T-helper 1 cell treated with Interleukin-12 subunit alpha and Interleukin-12 subunit beta and Interleukin-4 antibody, amounts not matched to agents 30 ng/mL and 1 ng/mL, for 36 hours (primary cell): ENCODE results near the gene ACSF3. TPM values are rescaled to one million over a fixed set of nuclear protein-coding genes. Genes with fewer than 3 reads are reported as not detected.
"Not testable (repeated sequence)": the region's sequence is repeated elsewhere in the genome, so short reads cannot be mapped to it uniquely, and the experiment has no call there.

Source experiments
- intact Hi-C: fragments of 100-400 bp; cut with micrococcal nuclease; formaldehyde crosslinking; loops from one replicate; pipeline ENCODE4 v1.15.1; 2024
- total RNA-seq: library from RNA; stranded (reverse); gene quantifications from 2 replicates; pipeline ENCODE4 v1.2.3, GENCODE V29; 2022

Gene ACSF3
- total RNA-seq, 1 donor from 2014 or later: 58.6 TPM

DNA sequence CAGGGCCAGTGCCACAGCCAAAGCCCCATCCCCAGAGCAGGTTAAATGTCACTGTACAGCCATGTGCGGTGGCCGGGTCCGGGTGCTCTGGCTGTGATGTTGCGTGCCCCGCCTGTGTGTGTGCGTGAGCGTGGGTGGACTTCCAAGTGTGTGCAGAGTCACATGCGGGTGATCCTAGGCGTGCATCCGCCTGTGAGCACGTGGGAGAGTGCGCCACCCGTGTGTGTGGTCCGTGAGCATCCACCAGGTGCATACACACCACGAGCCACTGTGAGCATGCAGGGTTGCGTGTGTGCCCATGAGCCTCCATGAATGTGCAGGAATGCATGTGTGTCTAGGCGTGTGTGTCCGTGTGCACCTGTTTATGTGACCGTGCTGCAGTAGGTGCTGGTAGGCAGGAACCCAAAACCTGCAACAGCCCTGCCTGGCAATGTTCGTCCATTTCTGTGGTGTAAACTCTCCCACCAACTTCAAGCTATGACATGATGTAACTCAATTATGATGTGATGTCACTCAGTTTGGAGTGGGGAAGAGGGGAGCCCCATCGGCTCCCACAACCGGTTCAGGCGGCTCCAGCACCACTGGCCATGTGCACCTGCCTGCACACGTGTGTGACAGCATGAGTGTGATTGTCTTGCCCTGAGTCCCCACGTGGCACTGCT, 37.6 kb upstream of the ACSF3 start:
- intact Hi-C loops: no loop called here

- intact Hi-C loops: no loop called here
Observed at GRCh38 chr16:89056592-89056991, 37.1 kb upstream of the ACSF3 start.

DNA sequence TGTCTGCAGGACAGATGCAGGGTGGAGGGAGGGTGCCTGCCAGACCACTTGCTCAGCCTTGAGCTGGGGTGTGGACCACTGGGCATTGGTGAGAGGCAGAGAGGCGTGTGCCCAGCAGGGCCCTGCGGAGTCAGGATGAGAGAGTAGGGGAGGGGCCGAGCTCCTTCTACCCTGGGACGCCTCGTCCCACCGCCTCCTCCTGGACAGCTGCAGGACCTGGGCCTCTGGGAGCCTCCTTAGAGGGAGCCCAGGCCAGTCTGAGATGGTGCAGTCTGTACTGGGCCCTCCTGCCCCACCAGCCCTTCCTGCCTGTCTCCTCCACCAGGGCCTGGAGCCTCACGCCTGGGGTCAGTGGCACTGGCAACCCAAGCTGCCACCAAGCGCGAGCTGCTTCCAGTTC, 35.9 kb upstream of the ACSF3 start:
- intact Hi-C loops: no loop called here

GRCh38 chr16:89058812-89059211, 34.8 kb upstream of the ACSF3 start:
- intact Hi-C loops: no loop called here

DNA sequence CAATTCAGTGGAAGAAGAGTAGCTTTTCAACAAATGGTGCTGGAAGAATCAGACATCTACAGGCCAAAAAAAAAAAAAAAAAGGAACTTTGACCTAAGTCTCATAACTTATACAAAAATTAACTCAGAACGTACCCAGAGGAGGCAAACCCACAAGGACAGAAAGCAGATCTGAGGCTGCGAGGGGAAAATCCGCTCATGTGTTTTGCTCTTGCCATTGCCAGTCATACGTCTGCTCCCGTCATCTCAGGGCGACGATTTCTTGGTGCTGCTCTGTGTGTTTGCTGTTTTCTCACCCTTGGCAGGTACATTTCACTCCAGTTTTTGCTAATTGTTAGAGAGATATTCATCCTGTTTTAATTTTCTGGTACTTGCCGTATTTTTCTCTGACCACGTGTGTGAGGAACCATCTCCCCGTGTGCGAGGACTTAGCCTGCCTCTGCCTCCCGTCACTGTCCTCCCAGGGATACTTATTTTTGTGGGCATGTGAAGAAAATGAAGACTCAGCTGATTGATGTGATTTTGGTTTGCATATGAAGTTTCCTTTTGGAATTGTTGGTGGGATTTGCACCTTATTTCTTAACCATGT, 33.4 kb upstream of the ACSF3 start:
- intact Hi-C loops: no loop called here

DNA sequence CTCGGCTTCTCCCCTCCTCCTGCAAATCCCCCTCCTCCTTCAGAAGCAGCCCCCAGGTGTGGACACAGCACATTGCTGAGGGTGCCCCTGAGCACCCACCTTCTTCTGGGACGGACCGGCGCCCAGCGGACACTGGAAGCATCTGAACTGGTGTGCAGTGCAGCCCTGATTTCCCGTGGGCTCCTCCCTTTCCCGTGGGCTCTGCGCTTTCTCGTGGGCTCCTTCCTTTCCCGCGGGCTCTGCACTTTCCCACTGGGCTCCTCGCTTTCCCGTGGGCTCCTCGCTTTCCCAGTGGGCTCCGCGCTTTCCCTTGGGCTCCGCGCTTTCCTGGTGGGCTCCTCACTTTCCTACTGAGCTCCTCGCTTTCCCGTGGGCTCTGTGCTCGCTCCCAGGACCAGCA, 32.6 kb upstream of the ACSF3 start:
- intact Hi-C loops: no loop called here

DNA sequence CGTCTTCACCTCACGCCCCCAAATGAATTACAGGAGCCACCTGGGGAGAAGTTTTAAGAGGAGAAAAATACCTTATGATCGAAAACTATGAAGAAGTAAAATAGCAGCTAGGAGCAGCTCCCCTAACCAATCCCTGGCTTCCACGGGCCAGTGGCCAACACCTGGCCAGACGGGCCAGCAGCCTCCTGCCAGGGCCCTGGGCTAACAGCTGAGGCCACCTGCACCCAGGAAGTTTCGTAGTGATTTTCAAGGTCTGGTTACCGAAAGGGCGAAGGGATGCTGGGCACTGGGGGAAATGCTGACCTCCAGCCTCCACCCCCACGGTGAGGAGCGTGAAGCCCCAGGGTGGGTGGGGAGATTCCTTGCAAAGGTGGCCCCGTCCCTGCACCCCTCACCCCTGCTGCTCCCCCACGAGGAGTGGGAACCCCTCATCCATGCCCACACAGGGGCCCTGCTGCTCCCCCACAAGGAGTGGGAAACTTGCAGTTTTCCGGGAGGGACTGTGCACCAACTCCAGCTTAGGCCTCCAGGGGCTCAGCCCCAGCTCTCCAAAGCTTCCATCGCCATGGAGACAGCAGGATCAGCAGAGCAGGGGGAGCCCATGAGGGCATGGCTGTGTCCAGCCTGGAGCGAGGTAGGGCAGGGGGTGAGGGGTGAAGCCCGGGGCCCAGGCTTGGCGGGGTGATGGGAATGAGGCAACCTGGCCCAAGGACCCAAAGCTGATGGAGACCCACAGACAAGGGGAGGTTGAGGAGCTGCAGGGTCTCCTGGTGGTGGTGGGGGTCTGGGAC, 31.9 kb upstream of the ACSF3 start:
- intact Hi-C loops: no loop called here

DNA sequence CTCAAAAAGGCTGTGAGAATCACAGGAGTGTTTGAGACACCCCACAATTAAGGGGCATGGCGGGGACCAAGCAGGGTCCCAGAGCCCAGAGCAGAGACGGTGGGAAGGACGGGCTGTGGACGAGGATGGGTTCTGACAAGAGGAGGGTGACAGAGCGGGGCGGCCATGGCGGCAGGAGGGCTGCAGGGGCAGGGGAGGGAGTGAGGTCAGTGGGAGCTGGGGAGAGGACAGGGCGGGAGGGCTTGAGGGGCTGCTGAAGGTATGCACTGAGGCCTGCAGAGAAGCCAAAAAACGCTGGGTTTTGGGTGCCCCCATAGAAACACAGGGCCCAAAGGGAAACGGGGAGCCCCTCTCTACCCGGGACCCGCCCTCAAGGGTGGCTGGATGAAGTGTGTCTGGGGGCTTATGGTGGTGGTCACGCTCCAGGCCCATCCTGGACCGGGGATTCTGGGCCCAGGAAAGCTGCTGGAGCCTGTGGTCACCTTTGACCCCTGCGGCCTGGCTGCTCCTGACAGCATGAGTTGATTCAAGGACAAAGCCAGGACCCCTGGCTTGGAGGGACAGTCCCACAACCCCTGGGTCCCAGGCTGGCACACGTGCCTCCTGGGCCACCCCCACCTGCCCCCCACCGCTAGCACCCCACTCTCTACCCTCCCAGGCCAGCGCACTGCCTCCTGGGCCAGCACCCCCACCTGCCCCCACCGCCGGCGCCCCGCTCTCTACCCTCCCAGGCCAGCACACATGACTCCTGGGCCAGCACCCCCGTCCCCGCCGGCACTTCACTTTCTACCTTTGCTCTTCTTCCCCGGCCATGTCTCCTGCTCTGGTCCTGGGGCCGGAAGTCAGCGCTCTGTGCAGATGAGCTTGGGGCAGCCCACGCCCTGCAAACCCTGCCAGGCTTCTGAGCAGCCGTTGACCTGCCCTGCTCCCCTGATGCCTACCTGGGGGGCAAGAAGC, 31.0 kb upstream of the ACSF3 start:
- intact Hi-C loops: no loop called here

DNA sequence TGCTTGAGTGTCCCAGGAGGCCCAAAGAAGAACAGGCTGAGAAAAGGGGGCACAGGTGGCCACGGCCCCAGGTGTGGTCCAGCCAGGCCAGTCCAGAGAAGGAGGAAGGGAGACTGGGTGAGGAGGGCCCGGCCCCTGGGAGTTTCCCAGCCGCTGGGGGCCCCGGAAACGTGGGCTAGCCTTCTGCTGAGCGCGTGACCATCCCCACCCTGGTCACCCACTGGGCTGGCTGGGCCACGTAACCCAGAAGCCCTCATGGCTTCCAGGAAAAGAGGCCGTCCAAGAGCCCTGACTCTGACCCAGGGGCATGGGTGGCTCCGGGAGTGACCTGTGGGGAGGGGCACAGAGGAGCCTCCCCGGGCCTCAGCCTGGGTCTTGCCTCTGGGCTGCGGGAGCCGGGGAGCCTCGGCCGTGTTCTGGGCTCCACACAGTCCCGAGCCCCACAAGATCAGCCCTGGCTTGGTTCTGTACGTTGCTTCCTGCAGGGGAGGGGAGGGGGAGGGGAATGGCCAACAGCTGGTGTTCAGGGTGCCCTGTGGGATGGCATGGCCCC, 29.8 kb upstream of the ACSF3 start:
- intact Hi-C loops: no loop called here

- intact Hi-C loops: no loop called here
Observed at GRCh38 chr16:89064606-89065457, 28.8 kb upstream of the ACSF3 start.

GRCh38 chr16:89065458-89065822, 28.2 kb upstream of the ACSF3 start:
- intact Hi-C loops: no loop called here

GRCh38 chr16:89066721-89067120, 26.9 kb upstream of the ACSF3 start:
- intact Hi-C loops: no loop called here

DNA sequence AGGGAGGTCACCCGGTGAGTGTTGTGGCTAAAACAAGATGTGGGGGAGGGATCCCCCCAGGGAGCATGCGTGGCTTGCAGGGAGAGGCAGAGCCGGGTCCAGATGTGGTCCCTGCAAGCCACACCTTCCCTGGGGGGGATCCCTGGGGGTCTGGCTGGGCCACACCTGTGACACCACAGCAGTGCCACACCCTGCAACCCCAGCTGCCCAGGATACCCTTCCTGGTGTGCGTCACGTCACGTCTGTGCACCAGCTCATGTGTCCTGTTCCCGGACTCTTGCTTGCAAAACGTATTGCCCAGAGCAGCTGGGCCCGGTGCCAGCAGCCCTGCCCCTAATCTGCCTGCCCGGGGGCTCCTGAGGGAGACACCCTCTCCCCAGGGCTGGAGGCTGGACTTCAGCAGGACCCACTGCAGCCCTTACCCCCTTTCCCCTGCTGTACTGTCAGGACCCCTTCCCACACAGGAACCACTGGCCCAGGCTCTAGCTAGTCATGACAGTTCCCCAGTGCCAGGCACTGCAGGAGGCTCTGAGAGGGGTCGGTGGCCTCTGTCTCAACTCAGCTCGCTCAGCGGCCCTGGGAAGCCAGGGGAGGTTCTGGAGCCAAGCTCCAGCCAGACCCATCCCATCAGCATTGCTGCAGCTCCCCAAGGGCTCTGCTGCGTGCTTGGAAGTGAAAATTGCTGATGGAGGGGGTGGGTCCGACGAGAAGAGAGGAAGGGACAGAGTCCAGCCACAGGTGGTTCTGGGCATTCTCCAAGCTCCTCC, 25.8 kb upstream of the ACSF3 start:
- intact Hi-C loops: no loop called here

DNA sequence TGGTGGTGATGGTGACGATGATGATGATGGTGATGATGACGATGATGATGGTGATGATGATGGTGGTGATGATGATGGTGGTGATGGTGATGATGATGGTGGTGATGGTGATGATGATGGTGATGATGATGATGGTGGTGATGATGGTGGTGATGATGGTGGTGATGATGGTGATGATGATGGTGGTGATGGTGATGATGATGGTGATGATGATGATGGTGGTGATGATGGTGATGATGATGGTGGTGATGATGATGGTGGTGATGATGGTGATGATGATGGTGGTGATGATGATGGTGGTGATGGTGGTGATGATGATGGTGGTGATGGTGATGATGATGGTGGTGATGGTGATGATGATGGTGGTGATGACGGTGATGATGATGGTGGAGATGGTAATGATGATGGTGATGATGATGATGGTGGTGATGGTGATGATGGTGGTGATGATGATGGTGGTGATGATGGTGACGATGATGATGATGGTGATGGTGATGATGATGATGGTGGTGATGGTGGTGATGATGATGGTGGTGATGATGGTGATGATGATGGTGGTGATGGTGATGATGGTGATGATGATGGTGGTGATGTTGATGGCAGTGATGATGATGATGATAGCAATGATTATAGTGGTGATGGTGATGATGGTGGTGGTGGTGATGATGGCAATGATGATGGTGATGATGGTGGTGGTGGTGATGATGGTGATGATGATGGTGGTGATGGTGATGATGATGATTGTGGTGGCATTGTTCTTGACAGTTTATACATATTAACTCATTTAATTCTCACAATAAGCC, 24.6 kb upstream of the ACSF3 start:
- intact Hi-C loops: not testable (repeated sequence)

GRCh38 chr16:89069920-89070319, 23.7 kb upstream of the ACSF3 start:
- intact Hi-C loops: no loop called here

GRCh38 chr16:89070590-89070989, 23.1 kb upstream of the ACSF3 start:
- intact Hi-C loops: no loop called here

- intact Hi-C loops: no loop called here
Observed at GRCh38 chr16:89071686-89072547, 21.7 kb upstream of the ACSF3 start.
